Superior temporal gyrus (tissue), 1 donor: ENCODE measurements around the gene TCTN2.

ENCODE experiments used
- DNase-seq: peaks from one replicate; pipeline ENCODE4 v3.0.0-alpha.2; 2016; ENCODE audit errors: extremely low spot score

The TCTN2 gene

DNA sequence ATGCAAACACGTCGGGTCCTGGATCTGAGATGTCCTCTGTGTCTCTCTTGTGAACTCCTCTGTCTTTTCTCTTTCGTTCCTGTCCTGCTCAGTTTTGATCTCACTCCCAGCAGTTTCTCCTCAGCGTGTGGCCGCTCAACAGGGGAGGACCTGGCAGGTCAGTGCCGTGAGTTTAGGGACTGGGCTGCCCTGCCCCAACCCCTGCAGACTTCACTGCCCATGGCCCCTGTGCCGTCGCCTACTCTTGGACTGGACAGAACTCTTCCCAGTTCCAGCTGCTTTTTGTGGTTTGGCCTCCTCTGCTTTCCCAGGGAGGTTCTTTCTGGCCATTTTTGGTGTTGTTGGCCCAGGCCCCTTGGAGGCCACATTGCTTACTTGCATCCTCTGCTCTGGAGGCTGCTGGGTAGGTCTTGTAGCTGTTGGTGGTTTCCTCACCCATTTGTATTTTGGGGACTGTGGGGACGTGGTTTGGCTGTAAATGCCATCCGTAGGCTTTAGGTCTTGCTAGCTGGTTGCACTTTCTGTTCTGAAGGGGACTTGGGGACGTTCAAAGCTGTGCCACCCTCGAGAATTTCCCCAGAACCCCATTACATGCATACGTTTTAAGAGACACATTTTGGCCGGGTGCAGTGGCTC is 71.1 kb downstream of the TCTN2 start:
- DNase-seq = no peak

DNA sequence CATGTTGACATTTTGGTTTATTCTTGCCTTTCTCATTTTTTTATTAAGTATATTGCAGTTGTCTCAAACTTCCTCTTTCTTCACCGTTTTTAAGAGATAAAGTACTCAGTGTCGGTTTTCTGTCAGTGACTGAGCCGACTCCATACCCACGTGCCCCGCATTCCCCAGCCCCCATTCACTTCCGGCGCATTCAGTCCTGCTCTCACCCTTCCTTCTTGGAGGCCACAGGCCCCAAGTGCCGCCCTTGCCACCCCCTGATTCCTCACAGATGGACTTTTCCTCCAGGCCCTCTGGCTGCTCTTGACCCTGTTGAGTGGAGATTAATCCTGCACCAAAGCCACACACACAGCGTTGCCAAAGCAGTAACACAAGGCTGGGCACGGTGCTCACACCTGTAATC is 72.1 kb downstream of the TCTN2 start:
- no peak for DNase-seq

DNA sequence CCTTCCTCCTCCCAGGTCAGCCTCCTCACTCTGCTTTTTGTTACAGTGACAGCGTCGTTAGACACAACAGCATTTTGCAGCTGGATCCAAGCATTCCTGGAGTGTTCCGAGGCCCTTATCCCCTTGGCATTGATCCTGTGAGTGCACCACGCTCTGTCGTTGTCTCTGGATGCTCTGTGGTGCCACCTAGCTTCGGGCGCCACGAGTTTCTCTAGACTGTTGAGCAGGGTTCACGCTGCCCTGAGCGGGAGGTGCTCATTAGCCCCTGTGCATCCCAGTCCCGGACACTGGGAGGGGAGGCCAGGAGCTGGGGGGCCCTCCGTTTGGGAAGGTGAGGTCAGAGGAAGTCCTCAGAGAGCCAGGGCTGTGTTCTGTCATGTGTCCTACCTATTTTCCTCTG is 73.9 kb downstream of the TCTN2 start:
- DNase-seq = no peak

DNA sequence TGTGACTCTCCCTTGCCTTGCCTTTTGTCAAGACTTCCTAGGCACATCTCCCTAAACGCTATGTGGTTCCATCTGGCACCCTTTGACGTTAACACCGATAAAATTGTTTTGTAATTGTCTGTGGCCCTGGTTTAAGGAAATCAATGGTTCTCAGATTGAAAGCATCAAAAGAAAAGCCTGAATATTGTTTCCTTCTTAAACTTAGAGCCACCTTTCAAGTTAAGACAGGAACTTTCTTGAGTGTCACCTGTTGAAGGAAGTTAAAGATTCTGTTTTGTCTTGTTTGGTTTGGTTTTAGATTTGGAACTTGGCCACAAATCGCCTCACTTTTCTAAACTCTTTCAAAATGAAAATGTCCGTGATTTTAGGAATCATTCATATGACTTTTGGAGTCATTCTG is 76.4 kb downstream of the TCTN2 start:
- DNase-seq = no peak

DNA sequence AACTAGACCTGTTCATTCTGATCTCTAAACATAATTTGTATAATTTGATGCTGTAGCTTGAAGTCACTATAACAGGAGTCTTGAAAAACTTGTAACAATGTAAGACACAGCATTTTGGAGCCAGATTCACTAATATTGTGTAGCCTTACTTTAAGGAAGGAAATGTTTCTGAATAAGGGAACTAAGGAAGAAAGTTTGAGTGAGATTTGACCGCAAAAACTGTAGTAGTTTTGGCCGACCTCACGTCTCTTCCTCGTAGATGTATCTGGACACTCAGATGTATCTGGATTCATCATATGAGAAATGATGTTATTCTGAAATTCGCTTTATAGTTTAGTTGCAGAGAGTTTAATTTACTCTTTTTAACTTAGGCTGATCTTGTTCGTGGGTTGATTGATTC is 77.2 kb downstream of the TCTN2 start:
- DNase-seq = no peak

DNA sequence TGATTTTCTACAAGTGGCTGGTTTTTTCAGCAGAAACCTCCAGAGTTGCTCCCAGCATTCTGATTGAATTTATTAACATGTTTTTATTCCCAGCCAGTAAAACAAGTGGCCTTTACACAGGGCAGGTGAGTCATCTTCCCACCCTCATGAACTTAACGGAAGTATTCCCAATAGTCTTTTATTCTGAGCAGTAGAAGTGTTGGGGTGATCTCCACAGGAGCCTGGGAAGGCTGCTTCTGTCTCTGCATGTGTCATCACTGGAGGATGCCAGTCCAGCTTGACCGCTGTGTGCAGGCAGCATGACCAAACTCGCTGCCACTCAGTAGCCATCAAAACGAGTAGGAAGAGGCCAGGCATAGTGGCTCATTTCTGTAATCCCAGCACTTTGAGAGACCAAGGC is 77.7 kb downstream of the TCTN2 start:
- no peak for DNase-seq

DNA sequence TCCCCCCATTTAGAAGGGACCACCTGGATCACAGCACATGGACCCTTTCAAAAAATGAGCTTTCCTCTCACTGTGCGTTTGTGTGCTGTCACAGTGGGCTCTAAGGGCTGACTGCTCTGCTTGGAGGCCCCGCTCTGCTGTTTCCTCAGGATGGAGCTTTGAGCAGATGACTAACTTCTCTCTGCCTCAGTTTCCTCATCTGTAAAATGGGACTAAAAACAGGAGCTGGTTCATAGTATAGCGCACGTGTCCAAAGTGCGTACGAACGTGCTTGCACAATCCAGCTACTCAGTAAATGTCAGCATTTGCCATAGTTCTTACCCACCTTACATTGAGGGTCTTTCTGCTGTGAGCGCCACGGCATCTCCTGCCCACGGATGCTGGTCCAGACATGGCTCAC is 78.4 kb downstream of the TCTN2 start:
- DNase-seq = no peak

DNA sequence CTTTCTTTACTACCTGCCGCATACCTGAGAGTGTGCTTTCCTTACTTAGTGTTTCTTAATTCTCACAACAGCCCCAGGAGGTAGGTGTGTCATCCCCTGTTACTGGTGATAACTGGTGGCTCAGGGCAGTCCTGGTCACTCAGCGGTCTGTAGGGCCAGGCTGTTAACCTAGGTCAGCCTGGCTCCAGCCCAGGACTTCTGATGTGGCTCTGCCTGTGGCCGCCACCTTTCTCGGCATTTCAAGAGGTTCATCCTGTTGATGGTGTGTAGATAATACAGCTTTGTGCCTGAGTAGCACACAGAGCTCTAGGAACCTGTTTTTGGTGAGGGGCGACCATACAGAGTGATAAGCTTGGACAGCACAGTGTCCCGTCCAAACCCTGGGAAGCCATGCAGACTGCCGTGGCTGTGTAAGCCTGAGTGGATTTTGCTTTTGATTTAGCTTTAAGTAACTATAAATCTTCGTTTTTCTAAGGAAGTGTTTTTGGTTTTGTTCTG is 79.3 kb downstream of the TCTN2 start:
- DNase-seq = no peak

DNA sequence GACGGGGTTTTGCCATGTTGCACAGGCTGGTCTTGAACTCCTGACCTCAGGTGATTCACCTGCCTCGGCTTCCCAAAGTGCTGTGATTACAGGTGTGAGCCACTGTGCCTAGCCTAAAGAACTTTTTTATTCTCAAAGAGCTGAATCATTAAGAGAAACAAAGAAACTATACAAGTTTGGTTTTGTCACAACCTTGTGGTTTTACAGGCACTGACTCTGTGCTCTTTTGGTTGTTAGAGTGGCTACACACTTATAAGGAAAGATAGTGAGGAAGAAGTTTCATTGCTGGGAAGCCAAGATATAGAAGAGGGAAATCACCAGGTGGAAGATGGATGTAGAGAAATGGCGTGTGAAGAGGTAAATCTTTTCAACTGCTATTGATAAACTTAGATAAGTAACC is 81.1 kb downstream of the TCTN2 start:
- DNase-seq = no peak

DNA sequence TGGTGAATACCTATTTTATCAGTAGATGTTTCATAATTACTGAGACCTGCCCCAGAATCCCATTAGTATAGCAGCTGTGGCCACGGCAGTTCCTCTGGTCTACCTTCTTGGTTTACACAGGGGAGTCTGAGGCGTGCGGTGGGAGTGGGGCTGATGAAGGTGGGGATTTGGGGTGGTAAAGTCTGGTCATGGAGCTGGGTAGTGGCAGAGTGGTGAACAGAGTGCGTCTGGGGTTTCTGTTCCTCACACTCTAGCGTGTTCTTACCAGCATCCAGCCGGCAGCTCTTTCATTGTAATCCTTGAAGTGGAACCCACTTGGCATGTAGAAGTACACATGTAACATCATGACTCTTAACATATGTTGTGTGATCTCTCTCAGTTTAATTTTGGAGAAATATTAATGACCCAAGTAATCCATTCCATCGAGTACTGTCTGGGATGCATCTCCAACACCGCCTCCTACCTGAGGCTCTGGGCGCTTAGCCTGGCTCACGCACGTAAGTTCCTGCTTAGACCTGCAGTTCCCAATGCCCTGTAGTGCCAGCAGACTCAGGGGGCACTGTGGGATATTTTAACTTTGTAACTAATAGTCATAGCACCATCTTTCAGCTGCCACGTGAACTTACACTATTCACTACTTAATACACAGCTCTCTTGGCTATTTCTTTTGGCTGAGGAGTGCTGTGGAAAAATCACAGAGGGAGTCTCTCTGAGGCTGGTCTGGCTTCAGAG is 83.3 kb downstream of the TCTN2 start:
- no peak for DNase-seq

DNA sequence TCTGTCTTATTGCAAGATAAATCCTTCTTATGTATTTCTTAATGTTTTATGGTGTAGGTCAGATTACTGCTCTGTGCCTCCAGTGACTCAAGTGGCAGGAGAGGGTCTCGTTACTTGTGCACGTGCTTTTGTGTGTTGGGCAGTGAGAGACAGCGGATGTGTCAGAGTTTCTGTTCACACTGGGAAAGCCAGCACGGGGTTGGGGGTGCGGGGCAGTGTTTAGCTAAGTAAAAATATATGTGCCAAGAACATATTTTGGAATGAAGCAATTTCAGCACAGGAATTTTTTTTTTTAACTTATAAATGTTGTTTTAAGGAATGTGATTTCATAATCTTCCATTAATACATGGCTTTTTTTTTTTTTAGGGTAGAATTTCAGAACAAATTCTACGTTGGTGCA is 86.6 kb downstream of the TCTN2 start:
- no peak for DNase-seq
